Fibroblast of the aortic adventitia (primary cell): Measurements from ENCODE around the gene SCUBE3. TPM values are rescaled to one million over a fixed set of nuclear protein-coding genes. Genes with fewer than 3 reads are reported as not detected.
A peak's percentile ranks its signal among the peaks of the same experiment; 100 is the strongest.

Experiments
- DNase-seq: peaks from one replicate; pipeline ENCODE4 v3.0.0-alpha.2; 2010; ENCODE audit warnings: low read depth
- H3K4me3 ChIP-seq: 2 replicates; pipeline ENCODE4 v1.5.1; 2011; ENCODE audit warnings: low read depth, mild to moderate bottlenecking, control low read depth, low read length, moderate library complexity
- total RNA-seq: library from RNA; depleted of rRNA; stranded (reverse); fragments of >200 nt; gene quantifications from 2 replicates; pipeline ENCODE4 v1.2.3, GENCODE V29; 2012; ENCODE audit warnings: low replicate concordance
- TF ChIP-seq, protein P1 (sequence below): IDR thresholded peaks from 2 replicates; pipeline ENCODE4 v1.5.1; 2011; ENCODE audit warnings: mild to moderate bottlenecking, low read length, control low read depth, inconsistent platforms; ENCODE audit not compliant: insufficient read depth

The SCUBE3 gene
- 1.8 and 10.0 TPM in 2 replicates for total RNA-seq

DNA sequence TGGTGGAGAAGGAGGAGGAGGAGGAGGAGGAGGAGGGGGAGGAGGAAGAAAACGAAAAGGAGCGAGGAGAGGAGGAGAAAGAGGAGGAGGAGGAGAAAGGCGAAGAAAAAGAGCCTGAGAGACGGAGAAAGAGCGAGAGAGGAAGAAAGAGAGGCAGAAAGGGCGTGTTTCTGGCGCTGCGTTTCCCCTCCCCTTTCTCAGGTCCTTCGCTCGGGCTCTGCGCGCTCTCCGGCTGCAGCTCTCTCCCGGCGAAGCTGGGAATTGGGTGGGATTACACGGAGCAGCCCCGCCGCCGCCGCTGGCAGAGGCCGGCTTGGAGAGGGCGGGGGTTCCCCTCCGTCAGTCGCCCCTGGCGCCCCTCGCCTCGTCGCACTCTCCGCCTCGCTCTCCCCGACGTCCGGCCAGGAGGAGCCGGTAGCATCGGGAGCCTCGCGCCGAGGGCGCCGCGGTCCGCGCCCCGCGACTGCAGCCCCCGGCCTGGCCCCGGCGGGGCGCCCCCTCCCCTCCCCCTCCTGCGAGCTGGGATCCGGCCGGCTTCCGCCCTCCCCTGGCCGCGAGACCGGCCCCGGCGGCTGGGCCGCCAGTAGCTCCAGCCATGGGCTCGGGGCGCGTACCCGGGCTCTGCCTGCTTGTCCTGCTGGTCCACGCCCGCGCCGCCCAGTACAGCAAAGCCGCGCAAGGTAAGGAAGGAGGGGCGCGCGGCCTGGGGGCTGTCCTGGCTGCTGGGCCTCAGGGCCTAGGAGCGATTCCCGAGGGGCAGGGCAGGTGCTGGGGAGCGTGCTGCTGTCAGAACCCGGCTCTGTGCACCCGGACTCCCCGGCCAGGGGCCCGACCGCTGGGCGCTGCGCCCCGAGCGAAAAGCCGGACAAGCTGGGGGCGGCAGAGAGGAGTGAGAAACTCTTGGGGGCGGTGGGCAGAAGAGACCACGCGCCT, at the start of gene SCUBE3:
SCUBE3 (plus strand) TSS at position 133 of the 933 bp plus-strand sequence; CDS start at position 596, 463 bp downstream.
- peak; percentile 29 for DNase-seq
- peak within 1 kb of the TSS; percentile 64 for H3K4me3 ChIP-seq
- TF ChIP-seq, protein P1, sequence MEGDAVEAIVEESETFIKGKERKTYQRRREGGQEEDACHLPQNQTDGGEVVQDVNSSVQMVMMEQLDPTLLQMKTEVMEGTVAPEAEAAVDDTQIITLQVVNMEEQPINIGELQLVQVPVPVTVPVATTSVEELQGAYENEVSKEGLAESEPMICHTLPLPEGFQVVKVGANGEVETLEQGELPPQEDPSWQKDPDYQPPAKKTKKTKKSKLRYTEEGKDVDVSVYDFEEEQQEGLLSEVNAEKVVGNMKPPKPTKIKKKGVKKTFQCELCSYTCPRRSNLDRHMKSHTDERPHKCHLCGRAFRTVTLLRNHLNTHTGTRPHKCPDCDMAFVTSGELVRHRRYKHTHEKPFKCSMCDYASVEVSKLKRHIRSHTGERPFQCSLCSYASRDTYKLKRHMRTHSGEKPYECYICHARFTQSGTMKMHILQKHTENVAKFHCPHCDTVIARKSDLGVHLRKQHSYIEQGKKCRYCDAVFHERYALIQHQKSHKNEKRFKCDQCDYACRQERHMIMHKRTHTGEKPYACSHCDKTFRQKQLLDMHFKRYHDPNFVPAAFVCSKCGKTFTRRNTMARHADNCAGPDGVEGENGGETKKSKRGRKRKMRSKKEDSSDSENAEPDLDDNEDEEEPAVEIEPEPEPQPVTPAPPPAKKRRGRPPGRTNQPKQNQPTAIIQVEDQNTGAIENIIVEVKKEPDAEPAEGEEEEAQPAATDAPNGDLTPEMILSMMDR, result no peak

DNA sequence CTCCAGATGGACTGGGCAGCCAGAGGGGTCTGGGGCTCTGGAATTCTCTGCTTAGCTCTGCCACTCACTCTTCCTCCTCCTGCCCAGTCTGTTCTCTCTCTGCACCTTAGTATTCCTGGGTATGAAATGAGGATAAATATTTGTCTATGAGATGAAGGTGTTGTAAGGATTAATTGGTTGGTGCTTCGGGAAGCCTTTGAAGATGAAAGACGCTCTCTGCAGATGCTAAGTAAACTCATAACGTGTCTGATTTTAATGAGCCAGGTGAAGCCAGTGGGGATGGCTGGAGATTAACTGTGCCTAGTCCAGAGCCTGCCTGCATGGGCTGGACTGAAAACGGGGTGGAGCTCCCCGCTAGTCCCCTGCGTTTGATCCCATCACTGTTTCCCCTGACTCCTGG, 49.5 kb upstream of the SCUBE3 start:
- DNase-seq, result no peak
- TF ChIP-seq, protein P1, result no peak
- no peak overlapping the region for H3K4me3 ChIP-seq

- DNase-seq, result no peak
- TF ChIP-seq, protein P1, result no peak
- H3K4me3 ChIP-seq, result no peak overlapping the region
These were observed 48.9 kb upstream of the SCUBE3 start for GRCh38 chr6:35164868-35165267.

DNA sequence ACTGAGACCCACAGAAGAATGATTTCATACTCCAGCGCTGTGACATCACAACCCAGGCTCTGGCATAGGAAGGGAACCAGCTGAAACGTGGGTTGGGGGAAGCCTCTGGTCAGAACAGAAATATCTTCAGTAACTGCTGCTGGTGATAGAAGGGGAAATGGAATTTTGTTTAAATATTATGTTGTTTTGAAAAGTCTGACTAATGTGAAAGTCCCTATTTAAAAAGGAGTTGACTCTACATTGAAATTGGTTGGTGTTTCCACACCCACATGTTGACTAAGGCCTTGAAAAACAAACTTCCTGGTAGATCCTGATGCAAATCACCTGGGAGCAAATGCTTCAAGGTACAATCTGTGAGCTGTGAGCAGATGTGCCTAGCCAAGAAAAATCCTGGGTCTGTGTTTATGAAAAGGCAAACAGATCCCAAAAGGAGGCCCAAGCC, 48.1 kb upstream of the SCUBE3 start:
- TF ChIP-seq, protein P1, result no peak
- peak; percentile 44 for DNase-seq
- H3K4me3 ChIP-seq, result no peak overlapping the region

DNA sequence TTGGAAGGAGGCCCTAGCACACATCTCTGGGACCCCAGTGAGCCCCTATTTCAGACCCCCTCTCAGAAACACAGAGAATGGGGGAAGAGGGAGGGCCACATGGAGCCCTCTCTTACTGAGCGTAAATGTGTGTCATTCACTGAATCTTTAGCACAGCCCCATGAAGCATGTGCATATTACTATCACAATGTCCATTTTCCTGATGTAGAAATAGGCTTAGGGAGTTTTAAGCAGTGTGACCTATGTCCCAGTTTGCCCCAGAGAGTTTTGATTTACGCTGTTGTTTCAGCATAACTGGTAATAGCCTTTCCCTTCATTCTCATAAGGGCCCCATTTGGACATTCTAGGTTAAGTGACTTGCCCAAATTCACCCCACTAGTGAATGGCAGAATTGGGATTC, 47.6 kb upstream of the SCUBE3 start:
- DNase-seq, result no peak
- TF ChIP-seq, protein P1, result no peak
- H3K4me3 ChIP-seq, result no peak overlapping the region

- TF ChIP-seq, protein P1, result no peak
These were observed 47.2 kb upstream of the SCUBE3 start for GRCh38 chr6:35166520-35166919.

GRCh38 chr6:35167505-35167904, 46.3 kb upstream of the SCUBE3 start:
- TF ChIP-seq, protein P1, result no peak
- no peak for DNase-seq
- H3K4me3 ChIP-seq, result no peak overlapping the region

More at GRCh38 chr6:35166520-35166919, 47.2 kb upstream of the SCUBE3 start:
- DNase-seq, result no peak
- H3K4me3 ChIP-seq, result no peak overlapping the region
